Measurements from ENCODE around the gene RCN1. TPM values are rescaled to one million over a fixed set of nuclear protein-coding genes. Genes with fewer than 3 reads are reported as not detected.
"Not testable (repeated sequence)": the region's sequence is repeated elsewhere in the genome, so short reads cannot be mapped to it uniquely, and the experiment has no call there.

RCN1 gene
- total RNA-seq, 1 donor, result 367 TPM

DNA sequence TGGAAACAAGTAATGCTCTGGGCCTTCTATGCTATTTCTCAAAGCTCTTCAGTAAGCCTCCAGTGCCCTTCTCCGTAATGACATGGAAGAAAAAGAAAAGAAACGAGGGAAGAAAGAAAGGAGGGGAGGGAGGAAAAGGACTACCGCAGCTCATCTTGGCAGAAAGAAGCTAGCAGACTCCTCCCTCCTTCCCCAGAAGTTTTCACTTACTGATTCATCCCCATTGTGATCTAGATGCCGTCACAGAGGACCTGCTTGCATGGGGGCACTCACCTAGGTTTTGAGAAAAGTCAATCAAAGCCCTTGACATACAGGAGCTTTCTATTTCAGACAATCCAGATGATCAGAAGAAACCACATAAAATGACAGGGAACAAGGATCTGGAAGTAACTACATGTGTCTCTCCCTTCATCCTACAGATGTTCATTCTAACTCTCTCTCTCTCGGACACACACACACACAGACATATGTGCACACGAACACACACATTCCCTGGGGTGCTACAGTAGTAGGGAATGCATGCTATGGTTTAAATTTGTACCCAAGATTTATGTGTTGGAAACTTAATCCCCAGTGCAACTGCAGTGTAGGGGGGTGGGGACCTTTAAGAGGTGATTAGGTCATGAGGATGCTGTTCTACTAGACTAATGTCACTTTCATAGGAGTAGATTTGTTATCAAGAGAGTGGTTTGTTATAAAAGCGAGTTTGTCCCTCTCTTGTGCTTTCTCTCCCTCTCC, 37.6 kb upstream of the RCN1 start:
- H3K4me3 ChIP-seq (ENCODE audit: low read depth, low read length), result no peak overlapping the region
- TF ChIP-seq, protein P1, sequence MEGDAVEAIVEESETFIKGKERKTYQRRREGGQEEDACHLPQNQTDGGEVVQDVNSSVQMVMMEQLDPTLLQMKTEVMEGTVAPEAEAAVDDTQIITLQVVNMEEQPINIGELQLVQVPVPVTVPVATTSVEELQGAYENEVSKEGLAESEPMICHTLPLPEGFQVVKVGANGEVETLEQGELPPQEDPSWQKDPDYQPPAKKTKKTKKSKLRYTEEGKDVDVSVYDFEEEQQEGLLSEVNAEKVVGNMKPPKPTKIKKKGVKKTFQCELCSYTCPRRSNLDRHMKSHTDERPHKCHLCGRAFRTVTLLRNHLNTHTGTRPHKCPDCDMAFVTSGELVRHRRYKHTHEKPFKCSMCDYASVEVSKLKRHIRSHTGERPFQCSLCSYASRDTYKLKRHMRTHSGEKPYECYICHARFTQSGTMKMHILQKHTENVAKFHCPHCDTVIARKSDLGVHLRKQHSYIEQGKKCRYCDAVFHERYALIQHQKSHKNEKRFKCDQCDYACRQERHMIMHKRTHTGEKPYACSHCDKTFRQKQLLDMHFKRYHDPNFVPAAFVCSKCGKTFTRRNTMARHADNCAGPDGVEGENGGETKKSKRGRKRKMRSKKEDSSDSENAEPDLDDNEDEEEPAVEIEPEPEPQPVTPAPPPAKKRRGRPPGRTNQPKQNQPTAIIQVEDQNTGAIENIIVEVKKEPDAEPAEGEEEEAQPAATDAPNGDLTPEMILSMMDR (IDR thresholded peaks at IDR 0.05; ENCODE audit: insufficient read depth, low read depth, low read length), result no peak
- no peak for DNase-seq (ENCODE audit: low read depth)

GRCh38 chr11:32055861-32056260, 35.0 kb upstream of the RCN1 start:
- TF ChIP-seq, protein P1 (IDR thresholded peaks at IDR 0.05; ENCODE audit: insufficient read depth, low read depth, low read length), result no peak
- DNase-seq (ENCODE audit: low read depth), result no peak
- no peak overlapping the region for H3K4me3 ChIP-seq (ENCODE audit: low read depth, low read length)

DNA sequence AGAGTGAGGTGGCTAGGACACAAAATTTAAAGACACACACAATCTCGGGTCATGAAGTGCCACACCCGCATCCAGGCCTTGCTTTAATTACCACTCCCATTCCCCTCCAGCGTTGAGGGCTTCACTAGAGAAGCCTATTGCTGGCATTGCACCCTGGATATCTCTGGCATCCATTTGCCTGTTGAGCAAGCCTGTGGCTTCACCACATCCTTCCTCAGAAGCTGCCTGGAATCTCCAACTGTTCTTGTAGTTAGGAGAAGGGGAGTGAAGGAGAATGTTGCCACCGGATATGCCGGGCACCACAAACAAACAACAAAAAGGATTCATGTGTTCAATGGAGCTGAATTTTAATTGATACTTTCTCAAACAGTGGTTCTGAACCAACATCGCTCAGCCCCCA, 34.4 kb upstream of the RCN1 start:
- DNase-seq (ENCODE audit: low read depth), result peak; percentile 39

GRCh38 chr11:32059686-32060462, 31.0 kb upstream of the RCN1 start:
- TF ChIP-seq, protein P1 (IDR thresholded peaks at IDR 0.05; ENCODE audit: insufficient read depth, low read depth, low read length), result no peak
- no peak overlapping the region for H3K4me3 ChIP-seq (ENCODE audit: low read depth, low read length)
- DNase-seq (ENCODE audit: low read depth), result no peak

More for the DNA sequence above, 34.4 kb upstream of the RCN1 start:
- TF ChIP-seq, protein P1 (IDR thresholded peaks at IDR 0.05; ENCODE audit: insufficient read depth, low read depth, low read length), result no peak
- H3K4me3 ChIP-seq (ENCODE audit: low read depth, low read length), result no peak overlapping the region

- DNase-seq (ENCODE audit: low read depth), result no peak
- TF ChIP-seq, protein P1 (IDR thresholded peaks at IDR 0.05; ENCODE audit: insufficient read depth, low read depth, low read length), result no peak
- no peak overlapping the region for H3K4me3 ChIP-seq (ENCODE audit: low read depth, low read length)
These were observed 28.3 kb upstream of the RCN1 start for GRCh38 chr11:32062540-32062939.

GRCh38 chr11:32063031-32063430, 27.8 kb upstream of the RCN1 start:
- H3K4me3 ChIP-seq (ENCODE audit: low read depth, low read length); DNase-seq (ENCODE audit: low read depth): not testable (repeated sequence)

- no peak for DNase-seq (ENCODE audit: low read depth)
- TF ChIP-seq, protein P1 (IDR thresholded peaks at IDR 0.05; ENCODE audit: insufficient read depth, low read depth, low read length), result no peak
- H3K4me3 ChIP-seq (ENCODE audit: low read depth, low read length), result no peak overlapping the region
These were observed 24.8 kb upstream of the RCN1 start for GRCh38 chr11:32065865-32066629.
